GM19193 (cell line): ENCODE results near the gene PDILT.
"Not testable (repeated sequence)": the region's sequence is repeated elsewhere in the genome, so short reads cannot be mapped to it uniquely, and the experiment has no call there.

ENCODE experiments used
- POLR2A ChIP-seq: IDR thresholded peaks from 4 replicates; pipeline ENCODE4 v1.6.1; 2011; ENCODE audit not compliant: insufficient read depth, insufficient read length; ENCODE audit errors: extremely low read depth

The PDILT gene, protein sequence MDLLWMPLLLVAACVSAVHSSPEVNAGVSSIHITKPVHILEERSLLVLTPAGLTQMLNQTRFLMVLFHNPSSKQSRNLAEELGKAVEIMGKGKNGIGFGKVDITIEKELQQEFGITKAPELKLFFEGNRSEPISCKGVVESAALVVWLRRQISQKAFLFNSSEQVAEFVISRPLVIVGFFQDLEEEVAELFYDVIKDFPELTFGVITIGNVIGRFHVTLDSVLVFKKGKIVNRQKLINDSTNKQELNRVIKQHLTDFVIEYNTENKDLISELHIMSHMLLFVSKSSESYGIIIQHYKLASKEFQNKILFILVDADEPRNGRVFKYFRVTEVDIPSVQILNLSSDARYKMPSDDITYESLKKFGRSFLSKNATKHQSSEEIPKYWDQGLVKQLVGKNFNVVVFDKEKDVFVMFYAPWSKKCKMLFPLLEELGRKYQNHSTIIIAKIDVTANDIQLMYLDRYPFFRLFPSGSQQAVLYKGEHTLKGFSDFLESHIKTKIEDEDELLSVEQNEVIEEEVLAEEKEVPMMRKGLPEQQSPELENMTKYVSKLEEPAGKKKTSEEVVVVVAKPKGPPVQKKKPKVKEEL

DNA sequence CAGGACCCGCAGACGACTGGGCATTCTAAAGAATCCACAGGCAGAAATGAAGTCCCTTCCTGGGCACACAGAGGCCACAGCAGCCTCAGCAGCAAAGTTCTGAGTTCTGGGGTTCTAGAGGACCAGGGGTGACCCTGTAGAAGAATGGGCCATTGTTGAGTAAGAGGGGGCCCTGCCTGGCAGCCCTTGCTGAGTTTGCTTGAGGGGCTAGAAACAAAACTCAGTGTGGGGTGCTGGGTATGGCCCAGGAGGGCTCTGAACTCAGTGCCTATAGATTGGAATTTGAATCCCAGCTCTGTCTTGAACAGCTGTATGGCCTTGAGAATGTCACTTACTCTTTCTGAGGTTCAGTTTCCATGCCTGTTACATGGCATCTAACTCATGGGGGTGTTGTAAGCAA lies at the start of gene PDILT:
Gene PDILT, minus strand, starts transcription at position 101 of the 400 bp plus-strand sequence. CDS start 5,437 bp downstream, outside the sequence.
- no peak for TF ChIP-seq POLR2A

DNA sequence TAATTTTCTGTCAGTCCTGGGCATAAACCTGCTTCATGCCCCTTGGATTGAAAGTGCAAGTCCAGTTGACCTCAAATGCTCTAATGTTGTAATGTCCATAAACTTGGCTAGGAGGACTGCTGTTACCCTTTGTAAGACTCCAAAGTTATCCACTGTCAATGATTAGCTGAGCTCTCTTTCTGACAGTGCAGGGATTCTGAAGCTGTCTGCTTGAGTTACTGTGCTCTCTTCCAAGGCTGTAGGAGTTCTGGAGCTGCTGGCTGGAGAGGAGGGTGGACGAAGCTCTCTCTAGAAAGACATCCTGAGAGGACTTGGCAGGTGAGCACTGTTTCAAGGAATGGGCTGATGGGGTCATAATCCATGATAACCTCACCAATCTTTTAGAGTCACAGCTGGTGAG lies 46.8 kb upstream of the PDILT start, which contains the start of gene ACSM2A:
Gene ACSM2A, plus strand, starts transcription at position 158 of the 400 bp plus-strand sequence. CDS start 8,594 bp downstream, outside the sequence.
- not testable (repeated sequence) for TF ChIP-seq POLR2A

DNA sequence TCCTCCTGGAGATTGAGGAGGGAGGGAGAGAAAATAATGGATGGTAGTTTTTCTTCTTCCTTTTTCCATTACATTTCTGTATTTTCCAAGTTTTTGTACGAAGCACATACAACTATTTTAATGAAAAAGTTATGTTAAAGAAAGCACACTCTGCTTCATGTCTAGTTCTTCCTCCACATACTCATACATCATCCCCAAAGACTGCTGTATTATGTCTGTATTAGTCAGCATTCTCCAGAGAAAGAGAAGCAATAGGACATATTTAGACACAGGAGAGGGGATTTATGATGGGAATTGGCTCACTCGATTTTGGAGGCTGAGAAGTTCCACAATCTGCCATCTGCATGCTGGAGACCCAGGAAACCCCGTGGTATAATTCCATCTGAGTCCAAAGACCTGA lies 36.7 kb upstream of the PDILT start:
- TF ChIP-seq POLR2A = no peak

DNA sequence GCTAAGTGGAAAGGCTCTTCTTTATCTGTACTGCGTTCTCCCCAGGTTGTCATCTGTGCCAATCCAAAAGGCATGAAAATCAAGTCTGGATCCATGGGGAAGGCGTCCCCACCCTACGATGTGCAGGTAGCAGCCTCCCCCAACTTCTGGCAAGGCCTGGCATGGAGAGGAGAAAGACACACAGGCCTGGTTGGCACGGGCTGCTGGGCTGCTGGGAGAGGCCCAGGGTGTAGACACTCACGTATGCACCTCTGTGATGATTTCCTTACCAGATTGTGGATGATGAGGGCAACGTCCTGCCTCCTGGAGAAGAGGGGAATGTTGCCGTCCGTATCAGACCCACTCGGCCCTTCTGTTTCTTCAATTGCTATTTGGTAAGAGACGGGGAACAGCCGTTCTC lies 26.4 kb upstream of the PDILT start:
- TF ChIP-seq POLR2A = no peak

DNA sequence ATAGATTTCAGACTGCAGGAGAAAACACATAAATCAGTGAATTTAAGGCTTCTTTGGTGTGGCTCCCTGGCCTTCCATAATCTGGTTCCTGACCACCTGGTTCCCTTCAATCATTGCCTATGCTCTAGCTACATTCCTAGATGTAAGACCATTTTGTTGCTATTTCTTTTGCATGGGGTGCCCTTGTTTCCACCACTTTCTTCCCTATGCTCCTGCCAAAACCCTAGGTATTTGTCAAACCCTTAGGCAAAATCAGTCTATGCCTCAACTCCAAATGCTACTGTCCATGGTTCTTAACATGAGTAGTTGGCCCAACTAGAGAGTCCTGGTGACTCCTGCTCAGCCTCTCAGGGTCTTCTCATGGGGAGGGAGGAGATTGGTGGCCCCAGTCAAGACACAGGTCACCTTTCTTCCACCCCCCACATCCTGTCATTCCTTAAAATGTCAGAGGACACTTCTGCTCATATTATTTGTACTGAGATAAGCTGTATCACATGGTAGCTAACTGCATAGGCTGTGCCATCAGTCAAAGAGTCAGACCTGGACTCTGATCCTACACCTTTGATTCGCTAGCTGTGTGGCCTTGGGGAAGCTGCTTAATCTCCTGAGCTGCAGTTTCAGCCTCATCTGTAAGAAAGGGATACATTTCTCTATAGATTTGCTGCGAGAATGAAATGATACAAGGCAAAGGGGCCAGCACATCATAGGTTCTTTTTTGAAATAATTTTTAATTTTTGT lies 19.8 kb upstream of the PDILT start:
- TF ChIP-seq POLR2A = no peak

DNA sequence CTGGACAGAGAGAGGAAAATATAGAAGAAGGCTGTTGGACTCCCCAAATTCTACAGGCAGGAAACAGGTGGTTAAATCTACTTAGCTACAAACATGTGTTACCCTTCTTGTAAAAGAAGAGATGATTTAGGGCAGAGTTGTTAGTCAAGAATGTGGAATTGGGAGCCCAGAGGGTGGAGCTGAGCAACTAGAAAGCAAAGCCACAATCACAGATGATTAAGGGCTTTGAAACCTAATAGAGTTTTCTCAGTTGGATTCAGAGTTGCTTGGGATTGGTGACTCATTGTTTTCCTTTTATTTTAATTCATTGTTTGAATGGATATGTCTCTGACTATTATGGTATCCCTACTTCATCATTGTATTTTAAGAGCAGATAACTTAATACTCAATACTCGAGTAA lies 11.0 kb upstream of the PDILT start:
- no peak for TF ChIP-seq POLR2A

DNA sequence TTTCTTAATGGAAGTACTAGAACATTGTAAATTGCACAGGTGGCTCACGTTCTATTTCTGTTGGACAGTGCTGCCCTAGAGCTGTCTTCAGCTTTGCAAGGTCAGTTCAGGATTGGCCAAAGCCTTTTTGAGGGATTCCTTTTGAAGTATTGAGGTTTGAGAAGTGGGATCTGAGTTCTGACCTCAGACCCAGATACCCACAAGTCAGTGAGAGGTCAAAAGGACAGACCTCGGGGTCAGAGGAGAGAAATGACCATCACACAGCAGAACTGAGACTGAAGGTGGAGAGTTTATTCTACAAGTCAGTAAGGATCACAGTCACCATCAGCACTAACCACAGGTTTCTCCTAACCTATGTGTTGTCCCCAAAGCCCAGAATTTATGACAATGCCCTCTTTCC lies 6.5 kb upstream of the PDILT start:
- TF ChIP-seq POLR2A = no peak

DNA sequence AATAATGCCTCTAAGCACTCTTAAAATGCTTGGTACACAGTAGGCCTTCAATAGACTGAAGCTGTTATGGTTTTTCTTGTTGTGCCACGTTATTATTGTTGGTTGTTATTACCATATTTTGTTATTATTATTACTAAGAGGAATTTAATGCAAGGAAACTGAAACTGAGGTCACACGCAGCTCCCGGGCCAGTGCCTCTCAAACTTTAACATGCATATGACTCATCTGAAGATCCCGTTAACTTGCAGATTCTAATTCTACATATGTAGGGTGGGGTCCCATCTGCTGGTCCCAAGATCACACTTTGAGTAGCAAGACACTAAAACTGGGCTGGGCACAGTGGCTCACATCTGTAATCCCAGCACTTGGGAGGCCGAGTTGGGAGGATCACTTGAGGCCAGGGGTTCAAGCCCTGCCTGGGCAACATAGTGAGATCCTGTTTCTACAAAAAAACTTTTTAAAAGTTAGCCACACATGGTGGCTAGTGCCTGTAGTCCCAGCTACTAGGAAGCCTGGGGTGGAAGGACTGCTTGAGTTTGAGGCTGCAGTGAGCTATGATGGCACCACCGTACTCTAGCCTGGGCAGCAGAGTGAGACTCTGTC lies 5.7 kb upstream of the PDILT start:
- TF ChIP-seq POLR2A = no peak

DNA sequence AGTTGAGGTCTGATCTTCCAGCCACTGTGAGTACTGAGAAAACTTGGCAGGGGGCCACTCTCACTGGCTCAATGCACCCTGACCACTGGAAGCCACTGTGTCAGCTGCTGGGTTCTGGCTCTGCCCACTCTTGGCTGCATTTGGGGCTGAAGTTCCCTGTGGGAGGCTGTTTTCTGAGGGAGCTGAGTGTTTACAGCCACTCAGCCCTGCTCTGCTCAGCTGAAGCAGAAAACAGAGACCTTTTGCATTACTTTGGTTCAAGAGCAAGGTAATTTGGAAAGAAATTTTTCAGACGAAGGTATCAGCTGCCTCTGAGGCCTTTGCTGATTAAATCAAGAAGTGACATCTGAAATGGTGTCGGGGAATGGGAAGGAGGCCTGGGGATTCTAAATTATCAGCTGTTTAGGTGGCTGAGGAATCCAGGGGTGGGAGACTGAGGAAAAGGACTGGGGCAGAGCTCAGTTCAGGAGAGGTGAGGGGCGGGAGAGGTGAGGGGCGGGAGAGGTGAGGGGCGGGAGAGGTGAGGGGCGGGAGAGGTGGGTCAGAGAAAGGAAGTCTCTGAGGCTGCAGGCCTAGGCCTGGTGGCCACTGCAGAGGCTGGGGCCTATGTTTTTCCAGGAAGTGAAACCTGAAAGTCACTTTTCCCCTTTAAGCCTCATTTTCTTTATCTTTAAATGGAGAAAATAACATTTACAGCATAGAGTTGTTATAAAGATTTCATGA lies 5.0 kb upstream of the PDILT start, which contains the start of gene ACSM5:
Gene ACSM5, plus strand, starts transcription at position 137 of the 723 bp plus-strand sequence. CDS start 1,951 bp downstream, outside the sequence.
- TF ChIP-seq POLR2A = no peak

DNA sequence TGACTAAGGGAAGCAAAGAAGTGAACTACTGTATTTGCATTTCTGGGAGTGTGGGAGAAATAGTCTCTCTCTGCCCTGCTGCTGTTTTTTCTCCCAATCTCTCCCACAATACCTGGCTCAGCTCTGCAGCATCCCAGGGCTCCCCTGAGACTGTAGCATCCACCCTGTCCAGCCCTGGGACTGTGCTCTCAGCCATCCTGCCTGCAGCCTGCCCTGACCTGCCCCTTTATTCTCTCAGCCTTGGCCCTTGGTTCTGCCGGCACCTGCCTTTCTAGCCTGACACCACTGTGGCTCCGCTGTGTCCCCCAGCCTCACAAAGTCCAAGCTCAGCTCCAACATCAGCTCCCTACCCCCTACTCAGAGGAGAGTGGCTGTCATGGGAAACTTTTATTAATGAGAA lies 1.9 kb downstream of the PDILT start:
- TF ChIP-seq POLR2A = no peak

DNA sequence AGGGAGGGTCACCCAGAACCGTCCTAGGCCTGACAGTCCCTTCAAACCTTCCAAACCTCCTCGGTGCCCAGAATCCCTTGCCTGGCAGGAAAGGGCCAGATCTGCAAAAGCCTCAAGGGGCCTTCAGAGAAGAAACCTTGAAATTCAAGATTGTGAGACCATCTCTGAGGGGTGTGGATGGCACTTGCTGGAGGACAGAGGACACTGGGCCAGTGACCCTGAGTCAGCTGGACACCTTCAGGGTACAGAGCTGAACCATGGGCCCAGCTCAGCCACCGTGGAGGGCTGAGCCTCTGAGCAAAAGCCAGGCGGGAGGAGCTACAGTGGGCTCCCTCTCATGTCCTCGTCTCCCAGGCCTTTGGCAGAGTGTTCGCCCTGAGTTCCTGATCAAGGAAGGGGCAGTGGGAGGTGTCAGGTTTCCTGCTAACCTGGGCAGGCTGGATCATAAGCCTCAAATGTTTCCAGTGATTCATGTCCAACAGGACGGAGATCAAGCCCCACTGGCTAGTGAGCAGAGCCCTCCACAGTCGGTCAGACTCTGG lies 3.0 kb downstream of the PDILT start:
- TF ChIP-seq POLR2A = no peak

DNA sequence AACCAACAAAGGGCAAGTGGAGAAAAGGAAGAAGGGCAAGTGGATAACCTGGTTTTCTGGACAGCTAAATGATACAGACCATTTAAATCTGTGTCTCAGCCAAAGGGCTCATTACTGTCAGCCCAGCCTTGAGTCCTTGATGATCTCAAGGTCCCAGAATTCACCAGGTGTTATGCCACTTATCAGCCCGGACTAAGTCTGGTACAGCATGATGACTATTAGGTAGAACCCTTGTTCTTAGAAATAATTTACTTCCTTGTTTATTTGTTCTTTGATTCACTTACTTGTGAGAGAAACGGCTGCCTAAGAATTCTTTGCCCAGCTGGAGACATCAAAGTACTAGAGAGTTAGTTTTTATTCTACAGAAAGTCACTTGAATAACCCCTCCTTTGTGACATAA lies 3.5 kb downstream of the PDILT start:
- no peak for TF ChIP-seq POLR2A

DNA sequence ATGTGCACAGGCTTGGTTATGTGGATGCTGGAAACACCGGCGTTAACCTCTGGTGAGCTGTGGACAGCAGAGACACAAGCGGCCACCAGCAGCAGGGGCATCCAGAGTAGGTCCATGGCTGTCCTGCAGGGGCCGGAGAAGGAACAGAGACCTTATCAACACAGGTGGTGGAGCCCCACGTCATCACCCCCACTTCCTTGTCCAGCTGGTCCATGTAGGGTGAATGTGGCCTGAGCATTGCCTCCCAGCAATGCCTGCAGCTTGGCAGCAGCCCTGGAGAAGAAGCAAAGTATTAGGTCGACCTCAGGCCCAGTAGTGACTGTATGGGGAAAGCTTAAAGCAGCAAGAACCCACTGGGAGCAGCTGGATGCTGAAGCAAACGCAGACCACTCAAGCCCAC lies 5.4 kb downstream of the PDILT start:
- no peak for TF ChIP-seq POLR2A

DNA sequence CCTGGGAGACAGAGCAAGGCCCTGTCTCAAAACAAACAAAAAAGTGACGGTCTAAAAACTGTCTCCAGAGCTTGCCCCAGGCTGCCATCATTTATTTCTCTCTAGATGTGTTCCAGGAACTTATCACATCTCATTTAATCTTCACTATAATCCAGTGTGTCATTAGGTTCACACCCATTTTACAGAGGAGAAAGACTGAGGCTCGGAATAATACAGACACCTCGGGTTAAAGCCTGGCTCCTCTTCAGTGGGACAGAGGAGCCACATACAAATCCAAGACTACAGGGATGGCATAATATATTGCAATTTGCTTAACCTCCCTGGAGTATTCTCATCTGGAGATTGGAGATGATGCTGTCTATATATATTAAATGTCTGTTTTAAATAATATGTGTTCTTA lies 5.9 kb downstream of the PDILT start:
- no peak for TF ChIP-seq POLR2A
